Parathyroid adenoma (tissue), 2 donors: ENCODE data around the gene SMAD3.

Source experiments
- H2AFZ ChIP-seq: fragments of 300-600 bp; sonication (generic); one replicate; pipeline ENCODE4 v1.7.0; 2017; ENCODE audit warnings: antibody characterized with exemption, mild to moderate bottlenecking
- H3K27ac ChIP-seq: fragments of 300-600 bp; sonication (generic); one replicate; pipeline ENCODE4 v1.7.0; 2017
- H3K27me3 ChIP-seq: fragments of 300-600 bp; sonication (generic); one replicate; pipeline ENCODE4 v1.7.0; 2017; ENCODE audit warnings: low read length; ENCODE audit not compliant: control insufficient read depth, insufficient read depth
- H3K36me3 ChIP-seq: fragments of 300-600 bp; sonication (generic); one replicate; pipeline ENCODE4 v1.7.0; 2017; ENCODE audit warnings: low read length; ENCODE audit not compliant: control insufficient read depth, insufficient read depth
- H3K4me1 ChIP-seq: fragments of 300-600 bp; sonication (generic); one replicate; pipeline ENCODE4 v1.7.0; 2017; ENCODE audit warnings: control low read depth
- H3K4me2 ChIP-seq: fragments of 300-600 bp; sonication (generic); one replicate; pipeline ENCODE4 v1.7.0; 2017; ENCODE audit warnings: low read length
- H3K4me3 ChIP-seq: fragments of 300-600 bp; sonication (generic); one replicate; pipeline ENCODE4 v1.7.0; 2017; ENCODE audit warnings: low read depth, low read length
- H3K79me2 ChIP-seq: fragments of 300-600 bp; sonication (generic); one replicate; pipeline ENCODE4 v1.7.0; 2017; ENCODE audit warnings: control low read depth
- H3K9ac ChIP-seq: fragments of 300-600 bp; sonication (generic); one replicate; pipeline ENCODE4 v1.7.0; 2017; ENCODE audit warnings: mild to moderate bottlenecking
- H3K9me3 ChIP-seq: fragments of 300-600 bp; sonication (generic); one replicate; pipeline ENCODE4 v1.7.0; 2017; ENCODE audit warnings: low read length; ENCODE audit not compliant: control insufficient read depth
- TF ChIP-seq, protein P1 (sequence below): fragments of 300-600 bp; sonication (generic); IDR thresholded peaks from one replicate; pipeline ENCODE4 v1.7.0; 2017; ENCODE audit warnings: antibody characterized with exemption, mild to moderate bottlenecking
- donor health status: primary hyperparathyroidism.

SMAD3 gene

DNA sequence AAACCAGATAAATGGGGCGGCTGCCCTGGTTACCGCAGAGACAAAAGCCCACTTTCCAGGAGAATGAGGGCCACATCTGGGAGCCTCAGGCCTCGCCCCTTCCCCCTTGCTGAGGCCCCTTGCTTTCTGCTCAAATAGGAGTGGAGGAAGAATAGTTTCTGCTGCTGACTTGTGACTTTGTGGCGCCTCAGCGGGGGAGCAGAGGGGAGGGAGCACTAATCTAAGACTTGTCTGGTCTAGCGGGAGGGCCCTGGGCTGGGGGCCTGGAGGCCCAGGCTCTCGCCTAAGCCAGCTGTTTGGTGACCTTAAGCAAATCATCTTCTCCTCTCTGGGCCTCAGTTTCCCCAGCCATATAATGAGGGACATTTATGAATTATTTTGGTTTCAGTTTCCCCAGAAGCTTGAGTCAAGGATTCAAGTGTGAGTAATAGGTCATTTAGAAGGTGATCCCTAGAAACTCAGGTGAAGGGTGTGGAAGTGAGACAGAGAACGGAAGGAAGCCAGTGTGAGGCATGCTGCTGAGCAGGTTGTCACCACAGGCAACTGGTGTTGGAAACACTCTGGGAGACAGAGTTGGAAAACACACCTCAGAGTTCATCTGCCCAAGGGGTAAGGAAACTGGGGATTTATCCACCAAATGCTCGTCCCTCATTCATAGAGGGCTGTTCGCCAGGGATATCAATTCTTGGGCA is 25.9 kb upstream of the SMAD3 start:
- Histone ChIP-seq H3K4me1 (no peaks in the 10 kb centered on the region), H2AFZ (no peak overlapping the region), H3K27me3 (no peaks in the 10 kb centered on the region), H3K79me2 (no peaks in the 10 kb centered on the region), H3K27ac (no peak overlapping the region), H3K4me2 (no peak overlapping the region), H3K9me3 (no peaks in the 10 kb centered on the region), H3K9ac (no peak overlapping the region), H3K36me3 (no peaks in the 10 kb centered on the region), H3K4me3 (no peak overlapping the region)
- TF ChIP-seq, protein P1, sequence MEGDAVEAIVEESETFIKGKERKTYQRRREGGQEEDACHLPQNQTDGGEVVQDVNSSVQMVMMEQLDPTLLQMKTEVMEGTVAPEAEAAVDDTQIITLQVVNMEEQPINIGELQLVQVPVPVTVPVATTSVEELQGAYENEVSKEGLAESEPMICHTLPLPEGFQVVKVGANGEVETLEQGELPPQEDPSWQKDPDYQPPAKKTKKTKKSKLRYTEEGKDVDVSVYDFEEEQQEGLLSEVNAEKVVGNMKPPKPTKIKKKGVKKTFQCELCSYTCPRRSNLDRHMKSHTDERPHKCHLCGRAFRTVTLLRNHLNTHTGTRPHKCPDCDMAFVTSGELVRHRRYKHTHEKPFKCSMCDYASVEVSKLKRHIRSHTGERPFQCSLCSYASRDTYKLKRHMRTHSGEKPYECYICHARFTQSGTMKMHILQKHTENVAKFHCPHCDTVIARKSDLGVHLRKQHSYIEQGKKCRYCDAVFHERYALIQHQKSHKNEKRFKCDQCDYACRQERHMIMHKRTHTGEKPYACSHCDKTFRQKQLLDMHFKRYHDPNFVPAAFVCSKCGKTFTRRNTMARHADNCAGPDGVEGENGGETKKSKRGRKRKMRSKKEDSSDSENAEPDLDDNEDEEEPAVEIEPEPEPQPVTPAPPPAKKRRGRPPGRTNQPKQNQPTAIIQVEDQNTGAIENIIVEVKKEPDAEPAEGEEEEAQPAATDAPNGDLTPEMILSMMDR = no peak

DNA sequence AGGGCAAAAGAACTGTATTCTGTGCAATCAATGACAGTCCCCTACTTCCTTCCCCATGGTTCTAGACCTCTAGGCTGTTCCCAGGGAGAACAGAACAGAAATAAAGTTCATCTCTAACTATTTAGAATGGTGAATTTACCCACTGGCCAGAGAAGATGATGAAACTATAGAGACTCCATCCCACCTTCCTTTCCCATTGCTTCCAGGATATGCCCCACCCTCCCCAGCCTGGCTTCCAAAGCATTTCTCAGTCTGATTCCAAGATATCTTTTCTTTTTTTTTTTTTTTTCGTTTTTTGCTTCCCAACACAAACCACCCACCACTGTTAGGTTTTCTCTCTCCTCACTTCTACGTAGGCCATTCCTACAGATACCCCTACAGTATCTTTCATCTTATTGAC is 25.1 kb upstream of the SMAD3 start:
- Histone ChIP-seq H3K9ac (no peak overlapping the region), H3K79me2 (no peaks in the 10 kb centered on the region), H3K27ac (no peak overlapping the region), H3K4me1 (no peaks in the 10 kb centered on the region), H3K4me3 (no peak overlapping the region), H3K27me3 (no peaks in the 10 kb centered on the region), H2AFZ (no peak overlapping the region), H3K9me3 (no peaks in the 10 kb centered on the region), H3K36me3 (no peaks in the 10 kb centered on the region), H3K4me2 (no peak overlapping the region)
- TF ChIP-seq, protein P1 = no peak

DNA sequence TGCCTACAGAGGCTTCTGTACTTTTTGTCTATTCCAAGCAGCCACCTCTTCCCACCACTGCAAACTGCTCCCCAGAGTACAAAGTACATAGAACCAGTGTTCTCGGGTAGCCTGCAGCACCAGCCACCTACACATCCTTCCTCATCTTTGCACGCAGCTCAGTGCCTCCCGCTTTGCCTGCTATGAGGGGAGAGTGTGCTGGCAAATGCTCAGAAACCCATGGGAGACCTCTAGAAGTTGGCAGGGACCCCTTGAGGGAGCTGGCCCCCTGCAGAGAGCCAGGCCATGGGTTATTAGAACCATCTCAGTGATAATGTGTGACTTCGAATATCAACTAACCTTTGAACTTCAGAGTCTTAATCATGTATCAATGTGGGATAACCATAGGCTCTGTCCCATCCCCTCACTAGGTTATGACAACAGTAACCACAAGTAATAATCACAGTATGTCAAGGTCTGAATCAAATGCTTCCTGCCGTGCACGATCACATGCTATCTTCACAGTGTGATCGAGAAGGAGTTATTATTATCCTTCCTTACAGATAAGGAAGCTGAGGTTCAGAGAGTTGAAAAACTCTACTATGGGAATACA is 22.8 kb upstream of the SMAD3 start:
- TF ChIP-seq, protein P1 = no peak
- Histone ChIP-seq H2AFZ (no peak overlapping the region), H3K36me3 (no peaks in the 10 kb centered on the region), H3K4me3 (no peak overlapping the region), H3K27ac (no peak overlapping the region), H3K4me2 (no peak overlapping the region), H3K9ac (no peak overlapping the region), H3K27me3 (no peaks in the 10 kb centered on the region), H3K9me3 (no peaks in the 10 kb centered on the region), H3K4me1 (no peaks in the 10 kb centered on the region), H3K79me2 (no peaks in the 10 kb centered on the region)

DNA sequence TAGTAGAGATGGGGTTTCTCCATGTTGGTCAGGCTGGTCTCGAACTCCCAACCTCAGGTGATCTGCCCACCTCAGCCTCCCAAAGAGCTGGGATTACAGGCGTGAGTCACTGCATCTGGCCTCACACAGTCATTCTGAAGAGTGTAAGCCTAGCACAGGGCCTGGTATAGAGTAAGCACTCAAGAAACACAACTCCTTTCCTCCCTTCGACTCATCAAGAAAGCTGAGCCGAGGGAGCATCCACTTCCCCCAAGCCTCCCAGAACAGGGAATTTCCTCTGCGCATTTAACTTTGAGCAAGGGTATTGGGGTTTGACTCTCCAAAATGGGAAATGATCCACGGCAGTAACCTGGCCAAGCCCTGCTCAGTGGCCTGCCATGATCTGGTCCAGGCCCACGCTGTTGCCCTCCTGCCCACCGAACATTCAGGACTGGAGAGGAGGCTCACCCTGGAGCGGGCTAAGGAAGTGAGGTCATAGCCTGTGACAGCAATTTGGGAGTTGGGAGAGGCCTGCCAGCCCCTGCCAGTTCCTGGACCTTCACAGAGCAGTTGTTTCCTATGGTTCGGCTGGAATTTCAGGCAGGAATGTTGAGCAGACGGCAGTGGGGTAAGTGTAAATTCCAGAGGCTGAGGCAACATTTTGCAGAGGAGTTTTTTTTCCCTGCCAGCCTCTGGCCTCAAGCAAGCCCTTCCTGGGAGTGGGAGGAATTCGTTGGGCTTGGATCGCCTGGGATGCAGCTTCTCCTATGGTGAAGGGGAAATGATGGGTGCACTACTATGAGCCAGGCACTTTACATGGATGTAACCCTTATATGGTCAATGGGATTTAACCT is 21.2 kb upstream of the SMAD3 start:
- no peak overlapping the region for H3K27ac ChIP-seq
- H3K4me3 ChIP-seq = no peak overlapping the region
- TF ChIP-seq, protein P1 = no peak
- no peak overlapping the region for H2AFZ ChIP-seq
- H3K36me3 ChIP-seq = no peaks in the 10 kb centered on the region
- no peak overlapping the region for H3K4me2 ChIP-seq
- no peak overlapping the region for H3K9ac ChIP-seq
- no peaks in the 10 kb centered on the region for H3K27me3 ChIP-seq
- H3K79me2 ChIP-seq = no peaks in the 10 kb centered on the region
- no peaks in the 10 kb centered on the region for H3K4me1 ChIP-seq
- H3K9me3 ChIP-seq = no peaks in the 10 kb centered on the region
